Neural cell (in vitro differentiated cells): Measurements from ENCODE around the gene KRT86. TPM values are rescaled to one million over a fixed set of nuclear protein-coding genes. Genes with fewer than 3 reads are reported as not detected.

ENCODE experiments used
- H2AFZ ChIP-seq: fragments of 200-600, 300-800 bp; sonication (generic), shearing (Covaris generic); 2 replicates; pipeline ENCODE4 v1.6.0; 2014; ENCODE audit warnings: low read depth, mild to moderate bottlenecking, antibody characterized with exemption, low read length, moderate library complexity
- H3F3A ChIP-seq: fragments of 200-600 bp; shearing (Covaris generic); 2 replicates; pipeline ENCODE4 v1.6.1; 2016; ENCODE audit warnings: mild to moderate bottlenecking, moderate library complexity, mixed read lengths, antibody characterized with exemption, low read length; ENCODE audit not compliant: insufficient read depth, poor library complexity, severe bottlenecking
- H3K27ac ChIP-seq: fragments of 200-600, 300-800 bp; sonication (generic), shearing (Covaris generic); 2 replicates; pipeline ENCODE4 v1.5.1; 2014; ENCODE audit warnings: mild to moderate bottlenecking, low read length, moderate library complexity
- H3K27me3 ChIP-seq: fragments of 300-800, 200-600 bp; sonication (generic), shearing (Covaris generic); 2 replicates; pipeline ENCODE4 v1.6.0; 2014; ENCODE audit warnings: mild to moderate bottlenecking, low read depth, low read length, moderate library complexity; ENCODE audit not compliant: insufficient read depth
- H3K36me3 ChIP-seq: fragments of 300-800, 200-600 bp; sonication (generic), shearing (Covaris generic); 2 replicates; pipeline ENCODE4 v1.5.1; 2014; ENCODE audit warnings: mild to moderate bottlenecking, antibody characterized with exemption, low read length, moderate library complexity; ENCODE audit not compliant: insufficient read depth
- H3K4me2 ChIP-seq: fragments of 300-800, 200-600 bp; sonication (generic), shearing (Covaris generic); 2 replicates; pipeline ENCODE4 v1.6.0; 2014; ENCODE audit warnings: mild to moderate bottlenecking, low read length
- H3K4me3 ChIP-seq: fragments of 300-800, 200-600 bp; sonication (generic), shearing (Covaris generic); 2 replicates; pipeline ENCODE4 v1.5.1; 2014; ENCODE audit warnings: mild to moderate bottlenecking, low read length, moderate library complexity
- H3K79me2 ChIP-seq: fragments of 200-600 bp; shearing (Covaris generic); replicated peaks from 2 replicates; pipeline ENCODE4 v1.6.0; 2014; ENCODE audit warnings: mild to moderate bottlenecking, low read length, moderate library complexity; ENCODE audit not compliant: insufficient read depth
- H3K9ac ChIP-seq: fragments of 300-800, 200-600 bp; sonication (generic), shearing (Covaris generic); 2 replicates; pipeline ENCODE4 v1.6.1; 2016; ENCODE audit warnings: mild to moderate bottlenecking, low read length, mixed read lengths
- H3K9me2 ChIP-seq: fragments of 200-600 bp; shearing (Covaris generic); 2 replicates; pipeline ENCODE4 v1.6.1; 2016; ENCODE audit warnings: mild to moderate bottlenecking, low read length, mixed read lengths; ENCODE audit not compliant: insufficient read depth
- H3K9me3 ChIP-seq: fragments of 200-600, 300-800 bp; sonication (generic), shearing (Covaris generic); 2 replicates; pipeline ENCODE4 v1.6.1; 2016; ENCODE audit warnings: mild to moderate bottlenecking, mixed run types, low read length, moderate library complexity, mixed read lengths
- H4K20me1 ChIP-seq: fragments of 200-600 bp; shearing (Covaris generic); 2 replicates; pipeline ENCODE4 v1.6.1; 2016; ENCODE audit warnings: mild to moderate bottlenecking, mixed run types; ENCODE audit not compliant: insufficient read depth
- EP300 ChIP-seq: fragments of 450-650 bp; conservative IDR thresholded peaks from 2 replicates; pipeline ENCODE4 v1.6.1; 2014; ENCODE audit warnings: antibody characterized with exemption, mild to moderate bottlenecking, moderate library complexity; ENCODE audit not compliant: poor library complexity, severe bottlenecking
- EZH2 ChIP-seq: fragments of 200-600, 300-800 bp; shearing (Covaris generic), sonication (generic); IDR thresholded peaks from 2 replicates; pipeline ENCODE4 v1.6.1; 2014; ENCODE audit warnings: antibody characterized with exemption, low read length, borderline replicate concordance, mild to moderate bottlenecking; ENCODE audit not compliant: insufficient read depth, poor library complexity, severe bottlenecking
- MXI1 ChIP-seq: fragments of 450-650 bp; conservative IDR thresholded peaks from 2 replicates; pipeline ENCODE4 v1.6.1; 2014; ENCODE audit warnings: antibody characterized with exemption, mild to moderate bottlenecking; ENCODE audit not compliant: poor library complexity, severe bottlenecking
- POLR2AphosphoS5 ChIP-seq: IDR thresholded peaks from 2 replicates; pipeline ENCODE4 v1.6.1; 2012
- RAD21 ChIP-seq: fragments of 450-650 bp; conservative IDR thresholded peaks from 2 replicates; pipeline ENCODE4 v1.6.1; 2014; ENCODE audit warnings: antibody characterized with exemption, mild to moderate bottlenecking, moderate library complexity
- SMC3 ChIP-seq: fragments of 450-650 bp; conservative IDR thresholded peaks from 2 replicates; pipeline ENCODE4 v1.6.1; 2014; ENCODE audit warnings: antibody characterized with exemption, mild to moderate bottlenecking, moderate library complexity; ENCODE audit not compliant: poor library complexity
- TAF1 ChIP-seq: IDR thresholded peaks from 2 replicates; pipeline ENCODE4 v1.6.1; 2012; ENCODE audit warnings: low read depth
- polyA plus RNA-seq: library from polyadenylated mRNA; depleted of rRNA; stranded (reverse); fragments of >200 nt; gene quantifications from 2 replicates; pipeline ENCODE4 v1.2.3, GENCODE V29; 2014
- TF ChIP-seq, protein P1 (sequence below): fragments of 450-650 bp; IDR thresholded peaks from 2 replicates; pipeline ENCODE4 v1.5.1; 2014; ENCODE audit warnings: antibody characterized with exemption, mild to moderate bottlenecking, moderate library complexity; ENCODE audit not compliant: poor library complexity, severe bottlenecking
- TF ChIP-seq, protein P2 (sequence below): IDR thresholded peaks from 2 replicates; pipeline ENCODE4 v1.6.1; 2012; ENCODE audit warnings: borderline replicate concordance

KRT86 gene
- polyA plus RNA-seq, 1 donor from 2014 or later = not detected

GRCh38 chr12:52321418-52321817, 47.0 kb downstream of the KRT86 start:
- no peaks in the 10 kb centered on the region for H3K27me3 ChIP-seq
- no peak overlapping the region for H3K4me3 ChIP-seq
- no peak overlapping the region for H3K27ac ChIP-seq
- H3K9me2 ChIP-seq = no peaks in the 10 kb centered on the region
- no peaks in the 10 kb centered on the region for H3K79me2 ChIP-seq
- no peak overlapping the region for H3K9ac ChIP-seq
- no peak overlapping the region for H3K4me2 ChIP-seq
- H2AFZ ChIP-seq = no peak overlapping the region
- no peaks in the 10 kb centered on the region for H4K20me1 ChIP-seq
- TF ChIP-seq, protein P1, sequence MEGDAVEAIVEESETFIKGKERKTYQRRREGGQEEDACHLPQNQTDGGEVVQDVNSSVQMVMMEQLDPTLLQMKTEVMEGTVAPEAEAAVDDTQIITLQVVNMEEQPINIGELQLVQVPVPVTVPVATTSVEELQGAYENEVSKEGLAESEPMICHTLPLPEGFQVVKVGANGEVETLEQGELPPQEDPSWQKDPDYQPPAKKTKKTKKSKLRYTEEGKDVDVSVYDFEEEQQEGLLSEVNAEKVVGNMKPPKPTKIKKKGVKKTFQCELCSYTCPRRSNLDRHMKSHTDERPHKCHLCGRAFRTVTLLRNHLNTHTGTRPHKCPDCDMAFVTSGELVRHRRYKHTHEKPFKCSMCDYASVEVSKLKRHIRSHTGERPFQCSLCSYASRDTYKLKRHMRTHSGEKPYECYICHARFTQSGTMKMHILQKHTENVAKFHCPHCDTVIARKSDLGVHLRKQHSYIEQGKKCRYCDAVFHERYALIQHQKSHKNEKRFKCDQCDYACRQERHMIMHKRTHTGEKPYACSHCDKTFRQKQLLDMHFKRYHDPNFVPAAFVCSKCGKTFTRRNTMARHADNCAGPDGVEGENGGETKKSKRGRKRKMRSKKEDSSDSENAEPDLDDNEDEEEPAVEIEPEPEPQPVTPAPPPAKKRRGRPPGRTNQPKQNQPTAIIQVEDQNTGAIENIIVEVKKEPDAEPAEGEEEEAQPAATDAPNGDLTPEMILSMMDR = no peak
- TF ChIP-seq EZH2 = no peak
- TF ChIP-seq MXI1 = no peak
- TF ChIP-seq RAD21 = no peak
- no peak for TF ChIP-seq SMC3
- no peak for TF ChIP-seq TAF1
- TF ChIP-seq, protein P2, sequence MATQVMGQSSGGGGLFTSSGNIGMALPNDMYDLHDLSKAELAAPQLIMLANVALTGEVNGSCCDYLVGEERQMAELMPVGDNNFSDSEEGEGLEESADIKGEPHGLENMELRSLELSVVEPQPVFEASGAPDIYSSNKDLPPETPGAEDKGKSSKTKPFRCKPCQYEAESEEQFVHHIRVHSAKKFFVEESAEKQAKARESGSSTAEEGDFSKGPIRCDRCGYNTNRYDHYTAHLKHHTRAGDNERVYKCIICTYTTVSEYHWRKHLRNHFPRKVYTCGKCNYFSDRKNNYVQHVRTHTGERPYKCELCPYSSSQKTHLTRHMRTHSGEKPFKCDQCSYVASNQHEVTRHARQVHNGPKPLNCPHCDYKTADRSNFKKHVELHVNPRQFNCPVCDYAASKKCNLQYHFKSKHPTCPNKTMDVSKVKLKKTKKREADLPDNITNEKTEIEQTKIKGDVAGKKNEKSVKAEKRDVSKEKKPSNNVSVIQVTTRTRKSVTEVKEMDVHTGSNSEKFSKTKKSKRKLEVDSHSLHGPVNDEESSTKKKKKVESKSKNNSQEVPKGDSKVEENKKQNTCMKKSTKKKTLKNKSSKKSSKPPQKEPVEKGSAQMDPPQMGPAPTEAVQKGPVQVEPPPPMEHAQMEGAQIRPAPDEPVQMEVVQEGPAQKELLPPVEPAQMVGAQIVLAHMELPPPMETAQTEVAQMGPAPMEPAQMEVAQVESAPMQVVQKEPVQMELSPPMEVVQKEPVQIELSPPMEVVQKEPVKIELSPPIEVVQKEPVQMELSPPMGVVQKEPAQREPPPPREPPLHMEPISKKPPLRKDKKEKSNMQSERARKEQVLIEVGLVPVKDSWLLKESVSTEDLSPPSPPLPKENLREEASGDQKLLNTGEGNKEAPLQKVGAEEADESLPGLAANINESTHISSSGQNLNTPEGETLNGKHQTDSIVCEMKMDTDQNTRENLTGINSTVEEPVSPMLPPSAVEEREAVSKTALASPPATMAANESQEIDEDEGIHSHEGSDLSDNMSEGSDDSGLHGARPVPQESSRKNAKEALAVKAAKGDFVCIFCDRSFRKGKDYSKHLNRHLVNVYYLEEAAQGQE = no peak
- no peak for TF ChIP-seq EP300
- TF ChIP-seq POLR2AphosphoS5 = no peak
- H3K9me3 ChIP-seq = no peaks in the 10 kb centered on the region
- H3K36me3 ChIP-seq = no peaks in the 10 kb centered on the region
- no peaks in the 10 kb centered on the region for H3F3A ChIP-seq

DNA sequence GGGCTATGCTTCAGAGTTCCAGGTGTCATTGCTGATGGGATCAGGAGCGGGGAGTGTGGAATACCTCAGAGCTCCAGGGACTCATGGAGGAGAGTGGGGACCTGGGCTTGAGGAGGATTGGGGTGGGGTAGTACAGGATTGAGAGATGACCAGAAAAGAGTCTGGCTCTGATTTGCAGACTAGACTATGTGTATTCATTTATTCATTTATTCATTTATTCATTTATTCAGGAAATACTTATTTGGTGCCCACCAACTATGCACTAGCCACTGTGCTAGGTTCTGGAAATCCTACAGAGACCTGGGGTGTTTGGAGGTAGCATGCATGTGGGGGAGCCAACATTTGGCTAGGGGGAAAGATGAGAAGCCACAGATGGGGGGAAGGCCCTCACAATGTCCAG, 47.6 kb downstream of the KRT86 start:
- no peaks in the 10 kb centered on the region for H3K27me3 ChIP-seq
- H3K9me2 ChIP-seq = no peaks in the 10 kb centered on the region
- TF ChIP-seq, protein P1 = no peak
- TF ChIP-seq, protein P2 = no peak
- TF ChIP-seq POLR2AphosphoS5 (no peak), MXI1 (no peak)
- H2AFZ ChIP-seq = no peak overlapping the region
- no peaks in the 10 kb centered on the region for H3K36me3 ChIP-seq
- H3K9ac ChIP-seq = no peak overlapping the region
- no peaks in the 10 kb centered on the region for H3K9me3 ChIP-seq
- no peaks in the 10 kb centered on the region for H3K79me2 ChIP-seq
- H4K20me1 ChIP-seq = no peaks in the 10 kb centered on the region
- H3K27ac ChIP-seq = no peak overlapping the region
- H3K4me2 ChIP-seq = no peak overlapping the region
- H3F3A ChIP-seq = no peaks in the 10 kb centered on the region
- no peak overlapping the region for H3K4me3 ChIP-seq
